ENCODE measurements around the gene WDCP.

DNA sequence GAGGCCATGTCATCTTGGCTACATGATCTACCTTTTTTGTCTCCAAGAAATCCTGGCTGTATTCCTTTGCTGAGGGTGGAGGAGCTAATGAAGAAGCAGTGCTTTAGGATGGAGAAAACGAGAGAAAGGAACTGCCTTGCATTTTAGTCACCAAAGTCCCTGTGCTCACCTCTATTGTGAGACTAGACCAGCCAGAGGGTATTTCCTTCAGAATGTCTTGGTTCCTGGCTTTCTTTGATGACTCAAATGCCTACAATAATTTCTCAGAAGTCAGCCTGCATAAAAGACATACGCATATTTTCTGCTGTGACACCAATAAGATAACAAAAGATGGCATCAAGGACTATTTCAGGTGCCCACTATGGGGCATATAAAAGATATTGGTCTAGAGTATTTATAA lies 18.1 kb upstream of the WDCP start:
- TF ChIP-seq, protein P1, sequence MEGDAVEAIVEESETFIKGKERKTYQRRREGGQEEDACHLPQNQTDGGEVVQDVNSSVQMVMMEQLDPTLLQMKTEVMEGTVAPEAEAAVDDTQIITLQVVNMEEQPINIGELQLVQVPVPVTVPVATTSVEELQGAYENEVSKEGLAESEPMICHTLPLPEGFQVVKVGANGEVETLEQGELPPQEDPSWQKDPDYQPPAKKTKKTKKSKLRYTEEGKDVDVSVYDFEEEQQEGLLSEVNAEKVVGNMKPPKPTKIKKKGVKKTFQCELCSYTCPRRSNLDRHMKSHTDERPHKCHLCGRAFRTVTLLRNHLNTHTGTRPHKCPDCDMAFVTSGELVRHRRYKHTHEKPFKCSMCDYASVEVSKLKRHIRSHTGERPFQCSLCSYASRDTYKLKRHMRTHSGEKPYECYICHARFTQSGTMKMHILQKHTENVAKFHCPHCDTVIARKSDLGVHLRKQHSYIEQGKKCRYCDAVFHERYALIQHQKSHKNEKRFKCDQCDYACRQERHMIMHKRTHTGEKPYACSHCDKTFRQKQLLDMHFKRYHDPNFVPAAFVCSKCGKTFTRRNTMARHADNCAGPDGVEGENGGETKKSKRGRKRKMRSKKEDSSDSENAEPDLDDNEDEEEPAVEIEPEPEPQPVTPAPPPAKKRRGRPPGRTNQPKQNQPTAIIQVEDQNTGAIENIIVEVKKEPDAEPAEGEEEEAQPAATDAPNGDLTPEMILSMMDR (IDR thresholded peaks at IDR 0.05): no peak
- TF ChIP-seq POLR2AphosphoS5 (IDR thresholded peaks at IDR 0.05): no peak
- no peak for TF ChIP-seq POLR2A (IDR thresholded peaks at IDR 0.05)
